AG08396 (cell line): ENCODE measurements around the gene PSMF1.

ENCODE experiments used
- DNase-seq: peaks from one replicate; pipeline ENCODE4 v3.0.0; 2012; ENCODE audit warnings: low spot score, mixed read lengths

Gene PSMF1

GRCh38 chr20:1118336-1119127 lies at the start of gene PSMF1:
Gene PSMF1, plus strand, starts transcription at chr20:1118602. Its CDS starts 172 bp downstream, at chr20:1118774.
- peak; percentile 94 for DNase-seq

GRCh38 chr20:1072258-1072657 lies 46.1 kb upstream of the PSMF1 start:
- no peak for DNase-seq

- DNase-seq, result no peak
Observed at GRCh38 chr20:1075616-1076015, 42.8 kb upstream of the PSMF1 start.

- no peak for DNase-seq
Observed at GRCh38 chr20:1081891-1082290, 36.5 kb upstream of the PSMF1 start.

- DNase-seq, result no peak
Observed at GRCh38 chr20:1083431-1084080, 34.8 kb upstream of the PSMF1 start.

- DNase-seq, result no peak
Observed at GRCh38 chr20:1085492-1086276, 32.7 kb upstream of the PSMF1 start.

GRCh38 chr20:1086277-1087213 lies 31.9 kb upstream of the PSMF1 start:
- DNase-seq, result no peak

- no peak for DNase-seq
Observed at GRCh38 chr20:1087311-1087905, 31.0 kb upstream of the PSMF1 start.

GRCh38 chr20:1094751-1095150 lies 23.7 kb upstream of the PSMF1 start:
- DNase-seq, result no peak

GRCh38 chr20:1101533-1101932 lies 16.9 kb upstream of the PSMF1 start:
- no peak for DNase-seq

GRCh38 chr20:1102016-1102415 lies 16.4 kb upstream of the PSMF1 start:
- no peak for DNase-seq

GRCh38 chr20:1103751-1104150 lies 14.7 kb upstream of the PSMF1 start:
- DNase-seq, result no peak

- DNase-seq, result no peak
Observed at GRCh38 chr20:1105599-1106194, 12.7 kb upstream of the PSMF1 start.

- DNase-seq, result no peak
Observed at GRCh38 chr20:1107176-1107575, 11.2 kb upstream of the PSMF1 start.

GRCh38 chr20:1108437-1108920 lies 9.9 kb upstream of the PSMF1 start:
- peak; percentile 76 for DNase-seq

- no peak for DNase-seq
Observed at GRCh38 chr20:1112908-1113307, 5.5 kb upstream of the PSMF1 start.

GRCh38 chr20:1118004-1118335 lies 432 bp upstream of the PSMF1 start:
- DNase-seq, result no peak

GRCh38 chr20:1119128-1119505 lies 715 bp downstream of the PSMF1 start:
- DNase-seq, result no peak

- DNase-seq, result no peak
Observed at GRCh38 chr20:1119524-1119923, 1.1 kb downstream of the PSMF1 start.

- no peak for DNase-seq
Observed at GRCh38 chr20:1121429-1121828, 3.0 kb downstream of the PSMF1 start.
